Esophagus muscularis mucosa (tissue), 4 donors: ENCODE measurements around the gene BAX. TPM values are rescaled to one million over a fixed set of nuclear protein-coding genes. Genes with fewer than 3 reads are reported as not detected.
A peak's percentile ranks its signal among the peaks of the same experiment; 100 is the strongest.

Source experiments
- DNase-seq: peaks from one replicate; pipeline ENCODE4 v3.0.0-alpha.2; 2017; ENCODE audit errors: extremely low spot score
- H3K27ac ChIP-seq, 4 donors: fragments of 200-600 bp; sonication (generic); replicated peaks in 1 of 4; 1 replicate in 3 of 4; 2 replicates in 1 of 4; pipeline ENCODE4 v1.5.1; 2016 to 2019; ENCODE audit warnings: mild to moderate bottlenecking in 1 of 4
- H3K27me3 ChIP-seq, 4 donors: fragments of 200-600 bp; sonication (generic); one replicate each; pipeline versions ENCODE4 v1.5.1 to v1.6.0; 2016 to 2019
- H3K36me3 ChIP-seq, 4 donors: fragments of 200-600 bp; sonication (generic); one replicate each; pipeline ENCODE4 v1.5.1; 2016 to 2019
- H3K4me1 ChIP-seq, 4 donors: fragments of 200-600 bp; sonication (generic); one replicate each; pipeline ENCODE4 v1.5.1; 2016 to 2019
- H3K4me3 ChIP-seq, 4 donors: fragments of 200-600 bp; sonication (generic); 1 replicate in 2 of 4; 2 replicates in 2 of 4; pipeline ENCODE4 v1.5.1; 2016 to 2019; ENCODE audit warnings: mild to moderate bottlenecking in 4 of 4, moderate library complexity in 1 of 4
- H3K9me3 ChIP-seq, 4 donors: fragments of 200-600 bp; sonication (generic); 1 replicate in 3 of 4; 2 replicates in 1 of 4; pipeline ENCODE4 v1.5.1; 2016 to 2019
- CTCF ChIP-seq, 3 experiments: fragments of 200-600 bp in 2 of 3; fragments of 450-650 bp in 1 of 3; sonication (generic) in 2 of 3; IDR thresholded peaks; one replicate each; pipeline ENCODE4 v1.5.1; 2017 to 2019; ENCODE audit warnings: antibody characterized with exemption in 3 of 3, mild to moderate bottlenecking in 2 of 3, moderate library complexity in 1 of 3
- EP300 ChIP-seq: sonication (generic); formaldehyde crosslinking; IDR thresholded peaks from one replicate; pipeline ENCODE4 v1.6.1; 2017; ENCODE audit warnings: antibody characterized with exemption
- POLR2A ChIP-seq: fragments of 450-650 bp; IDR thresholded peaks from one replicate; pipeline ENCODE4 v1.6.1; 2017; ENCODE audit warnings: antibody characterized with exemption, moderate library complexity, mild to moderate bottlenecking, low read depth
- POLR2AphosphoS5 ChIP-seq, 2 donors: sonication (generic); formaldehyde crosslinking; IDR thresholded peaks; one replicate each; pipeline ENCODE4 v1.6.1; 2017; ENCODE audit warnings: antibody characterized with exemption in 2 of 2
- WGBS: methylation state at CpG from one replicate; pipeline ENCODE4 v1.1.5; 2018; 5-methylcytosine and 5-hydroxymethylcytosine counted together
- intact Hi-C: fragments of 100-400 bp; cut with DNase I; formaldehyde crosslinking; loops from one replicate; pipeline ENCODE4 v1.15.1; 2023
- total RNA-seq, 4 donors: library from RNA; depleted of rRNA; stranded (reverse); fragments of >200 nt; gene quantifications; one replicate each; pipeline versions ENCODE4 v1.1.0 to v1.2.1, GENCODE V29; 2016

Gene BAX
- total RNA-seq, 4 donors from 2014 or later, result 39.0 to 50.4 (median 42.3) TPM

GRCh38 chr19:48986211-48986610 lies 31.5 kb downstream of the BAX start:
- H3K36me3 ChIP-seq, result peaks cover 36 to 95% (median 82%) of the 10 kb centered on the region in 4 donors
- H3K27me3 ChIP-seq, result no peaks in the 10 kb centered on the region
- peaks cover 16 to 21% (median 19%) of the 10 kb centered on the region in 4 donors for H3K4me1 ChIP-seq
- H3K4me3 ChIP-seq, result no peak overlapping the region
- DNase-seq, result no peak
- H3K9me3 ChIP-seq, result no peaks in the 10 kb centered on the region
- no peak overlapping the region for H3K27ac ChIP-seq
- WGBS, result 80% methylated on average over 3 of the region's 3 CpGs
- intact Hi-C loops, result no loop called here
- TF ChIP-seq POLR2A (no peak), POLR2AphosphoS5 (IDR thresholded peaks at IDR 0.05) (no peak), CTCF (IDR thresholded peaks at IDR 0.05) (no peak), EP300 (no peak)

- no peak for TF ChIP-seq CTCF (IDR thresholded peaks at IDR 0.05)
- peaks cover 34 to 84% (median 71%) of the 10 kb centered on the region in 4 donors for H3K36me3 ChIP-seq
Observed at GRCh38 chr19:48987323-48987722, 32.6 kb downstream of the BAX start.

GRCh38 chr19:48988286-48988685 lies 33.6 kb downstream of the BAX start:
- H3K36me3 ChIP-seq, result peaks cover 25 to 75% (median 61%) of the 10 kb centered on the region in 4 donors
- WGBS, result 95% methylated on average over 6 of the region's 7 CpGs

More at GRCh38 chr19:48987323-48987722, 32.6 kb downstream of the BAX start:
- Histone ChIP-seq H3K4me1 (peaks cover 27 to 32% (median 30%) of the 10 kb centered on the region in 4 donors), H3K4me3 (no peak overlapping the region), H3K27me3 (no peaks in the 10 kb centered on the region), H3K27ac (no peak overlapping the region), H3K9me3 (no peaks in the 10 kb centered on the region)
- no peak for DNase-seq
- intact Hi-C loops, result no loop called here
- 92% methylated on average over 6 of the region's 7 CpGs for WGBS

GRCh38 chr19:48988860-48989259 lies 34.2 kb downstream of the BAX start:
- DNase-seq, result no peak
- peaks cover 25 to 69% (median 55%) of the 10 kb centered on the region in 4 donors for H3K36me3 ChIP-seq
- H3K9me3 ChIP-seq, result no peaks in the 10 kb centered on the region
- peaks cover 27 to 37% (median 31%) of the 10 kb centered on the region in 4 donors for H3K4me1 ChIP-seq
- H3K4me3 ChIP-seq, result no peak overlapping the region
- 91% methylated on average over 9 of the region's 9 CpGs for WGBS
- no peak for TF ChIP-seq POLR2A
- no peak for TF ChIP-seq POLR2AphosphoS5 (IDR thresholded peaks at IDR 0.05)
- TF ChIP-seq CTCF (IDR thresholded peaks at IDR 0.05), result no peak
- TF ChIP-seq EP300, result no peak
- no peak overlapping the region for H3K27ac ChIP-seq
- H3K27me3 ChIP-seq, result no peaks in the 10 kb centered on the region
- intact Hi-C loops, result no loop called here

More at GRCh38 chr19:48988286-48988685, 33.6 kb downstream of the BAX start:
- Histone ChIP-seq H3K27me3 (no peaks in the 10 kb centered on the region), H3K9me3 (no peaks in the 10 kb centered on the region), H3K4me1 (peaks cover 27 to 36% (median 30%) of the 10 kb centered on the region in 4 donors), H3K4me3 (no peak overlapping the region), H3K27ac (no peak overlapping the region)
- TF ChIP-seq CTCF (IDR thresholded peaks at IDR 0.05) (no peak), EP300 (no peak), POLR2A (no peak), POLR2AphosphoS5 (IDR thresholded peaks at IDR 0.05) (no peak)
- DNase-seq, result no peak
- intact Hi-C loops, result no loop called here

- Histone ChIP-seq H3K27ac (peak overlapping the region in 2 of 4 donors; percentile 93 to 95), H3K27me3 (no peaks in the 10 kb centered on the region), H3K4me3 (no peak overlapping the region), H3K4me1 (peaks cover 35 to 46% (median 40%) of the 10 kb centered on the region in 4 donors), H3K36me3 (peaks cover 19 to 59% (median 46%) of the 10 kb centered on the region in 4 donors), H3K9me3 (no peaks in the 10 kb centered on the region)
- DNase-seq, result no peak
- intact Hi-C loops, result no loop called here
- WGBS, result 71% methylated on average over 13 of the region's 17 CpGs
- TF ChIP-seq POLR2A, result no peak
- no peak for TF ChIP-seq EP300
- TF ChIP-seq CTCF (IDR thresholded peaks at IDR 0.05), result no peak
- TF ChIP-seq POLR2AphosphoS5 (IDR thresholded peaks at IDR 0.05), result no peak
Observed at GRCh38 chr19:48989701-48990291, 35.1 kb downstream of the BAX start.
